SK-N-SH (cell line): ENCODE measurements around the gene ATRAID.

Experiments
- FOXM1 ChIP-seq: IDR thresholded peaks from 2 replicates; pipeline ENCODE4 v1.4.0; 2012; ENCODE audit warnings: low read depth, mild to moderate bottlenecking
- GABPA ChIP-seq: IDR thresholded peaks from 2 replicates; pipeline ENCODE4 v1.4.0; 2012; ENCODE audit warnings: low read depth, mild to moderate bottlenecking
- RFX5 ChIP-seq: IDR thresholded peaks from 2 replicates; pipeline ENCODE4 v1.6.1; 2012; ENCODE audit warnings: mild to moderate bottlenecking, improper control_type of control experiment, low read length
- TF ChIP-seq, protein P1 (sequence below): fragments of 200-600 bp; sonication (generic); IDR thresholded peaks from 2 replicates; pipeline ENCODE4 v1.6.1; 2017; ENCODE audit warnings: antibody characterized with exemption, mild to moderate bottlenecking, moderate library complexity

DNA sequence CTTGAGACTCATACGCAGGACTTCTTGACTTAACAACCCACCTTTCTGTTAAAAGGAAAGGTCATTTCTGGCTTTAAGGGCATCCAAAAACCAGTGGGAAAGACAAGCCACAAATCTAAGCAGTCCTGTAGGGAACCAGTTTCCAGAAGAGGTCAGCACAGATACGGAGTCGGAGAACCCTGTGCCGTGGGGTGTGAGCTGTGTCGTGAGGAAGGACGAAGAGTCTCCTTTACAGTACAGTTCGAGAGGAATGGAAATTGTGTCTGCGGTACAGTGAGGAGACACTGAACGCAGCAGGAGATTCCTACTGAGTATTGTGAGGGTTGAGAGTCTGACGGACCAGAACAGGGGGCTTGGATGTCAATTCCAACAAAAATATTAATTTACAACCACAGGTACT is 33.3 kb downstream of the ATRAID start:
- TF ChIP-seq, protein P1, sequence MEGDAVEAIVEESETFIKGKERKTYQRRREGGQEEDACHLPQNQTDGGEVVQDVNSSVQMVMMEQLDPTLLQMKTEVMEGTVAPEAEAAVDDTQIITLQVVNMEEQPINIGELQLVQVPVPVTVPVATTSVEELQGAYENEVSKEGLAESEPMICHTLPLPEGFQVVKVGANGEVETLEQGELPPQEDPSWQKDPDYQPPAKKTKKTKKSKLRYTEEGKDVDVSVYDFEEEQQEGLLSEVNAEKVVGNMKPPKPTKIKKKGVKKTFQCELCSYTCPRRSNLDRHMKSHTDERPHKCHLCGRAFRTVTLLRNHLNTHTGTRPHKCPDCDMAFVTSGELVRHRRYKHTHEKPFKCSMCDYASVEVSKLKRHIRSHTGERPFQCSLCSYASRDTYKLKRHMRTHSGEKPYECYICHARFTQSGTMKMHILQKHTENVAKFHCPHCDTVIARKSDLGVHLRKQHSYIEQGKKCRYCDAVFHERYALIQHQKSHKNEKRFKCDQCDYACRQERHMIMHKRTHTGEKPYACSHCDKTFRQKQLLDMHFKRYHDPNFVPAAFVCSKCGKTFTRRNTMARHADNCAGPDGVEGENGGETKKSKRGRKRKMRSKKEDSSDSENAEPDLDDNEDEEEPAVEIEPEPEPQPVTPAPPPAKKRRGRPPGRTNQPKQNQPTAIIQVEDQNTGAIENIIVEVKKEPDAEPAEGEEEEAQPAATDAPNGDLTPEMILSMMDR: no peak
- TF ChIP-seq GABPA (no peak), FOXM1 (no peak), RFX5 (no peak)
